GM12878 (cell line): ENCODE measurements around the gene SLC25A43. TPM values are rescaled to one million over a fixed set of nuclear protein-coding genes. Genes with fewer than 3 reads are reported as not detected.

ENCODE experiments used
- ATAC-seq: fragments of 200-7000 bp; cut with Tn5 transposase; 3 replicates; pipeline ENCODE4 v1.9.1; 2020; ENCODE audit warnings: mild to moderate bottlenecking, moderate library complexity
- BruUV-seq: library from RNA; stranded (reverse); fragments of 400-500 nt; replicated peaks from 2 replicates; lab custom pipeline; 2021; lab: Mats Ljungman, UMichigan
- CTCF ChIA-PET: fragments of 300-600 bp; sonication (Branson Sonifier 250); formaldehyde crosslinking; extraction: SDS; loops from one replicate; lab custom pipeline; 2021; ENCODE audit warnings: inconsistent platforms; lab: Yijun Ruan, JAX
- POLR2A ChIA-PET: fragments of 350-600 bp; formaldehyde crosslinking; extraction: SDS; loops from one replicate; lab custom pipeline; 2021; ENCODE audit warnings: inconsistent platforms; lab: Charles Lee
- RAD21 ChIA-PET: fragments of 300-600 bp; sonication (Branson Sonifier 250); formaldehyde crosslinking; loops from one replicate; lab custom pipeline; 2023; ENCODE audit warnings: antibody characterized with exemption; ENCODE audit not compliant: unreplicated experiment; lab: Charles Lee
- SMC1A ChIA-PET: fragments of 300-600 bp; sonication (Branson Sonifier 250); formaldehyde crosslinking; loops from one replicate; lab custom pipeline; 2023; ENCODE audit not compliant: unreplicated experiment, uncharacterized antibody; lab: Charles Lee
- DNase-seq: peaks from one replicate; pipeline ENCODE4 v3.0.0-alpha.2; 2011; ENCODE audit warnings: low read depth, low spot score
- FAIRE-seq: peaks from 3 replicates; lab custom pipeline; 2011; peaks lifted over from hg19 to GRCh38; lab: Jason Lieb, UNC
- H2AFZ ChIP-seq: 2 replicates; pipeline ENCODE4 v1.6.0; 2011; ENCODE audit warnings: low read depth, low read length, control low read depth; ENCODE audit not compliant: control insufficient read depth
- H3K27ac ChIP-seq: 2 replicates; pipeline ENCODE4 v1.5.1; 2011; ENCODE audit warnings: control low read depth; ENCODE audit not compliant: control insufficient read depth, insufficient read depth
- H3K27me3 ChIP-seq, 2 experiments: replicated peaks in 1 of 2; 2 replicates each; pipeline versions ENCODE4 v1.6.0 to v1.6.1; 2011; ENCODE audit warnings: low read length in 1 of 2; ENCODE audit not compliant: control insufficient read depth in 2 of 2, insufficient read depth in 2 of 2
- H3K36me3 ChIP-seq, 2 experiments: 2 replicates each; pipeline ENCODE4 v1.5.1; 2011; ENCODE audit warnings: low read length in 1 of 2; ENCODE audit not compliant: control insufficient read depth in 2 of 2, insufficient read depth in 2 of 2
- H3K4me1 ChIP-seq: 2 replicates; pipeline ENCODE4 v1.6.1; 2011; ENCODE audit warnings: mild to moderate bottlenecking, low read length, moderate library complexity, mixed read lengths; ENCODE audit not compliant: control insufficient read depth, insufficient read depth
- H3K4me2 ChIP-seq: 2 replicates; pipeline ENCODE4 v1.6.0; 2011; ENCODE audit warnings: control low read depth; ENCODE audit not compliant: control insufficient read depth, insufficient read depth
- H3K4me3 ChIP-seq: fragments of 200-600 bp; sonication (generic); 2 replicates; pipeline ENCODE4 v1.5.1; 2016
- H3K79me2 ChIP-seq: 2 replicates; pipeline ENCODE4 v1.6.0; 2011; ENCODE audit warnings: low read length; ENCODE audit not compliant: control insufficient read depth, insufficient read depth
- H3K9ac ChIP-seq: 2 replicates; pipeline ENCODE4 v1.8.0; 2011; ENCODE audit warnings: low read length, control low read depth, mixed read lengths; ENCODE audit not compliant: control insufficient read depth, insufficient read depth
- H3K9me3 ChIP-seq: replicated peaks from 3 replicates; pipeline ENCODE4 v1.5.1; 2011; ENCODE audit warnings: mild to moderate bottlenecking, low read length; ENCODE audit not compliant: control insufficient read depth, insufficient read depth
- H4K20me1 ChIP-seq: 2 replicates; pipeline ENCODE4 v1.6.0; 2011; ENCODE audit not compliant: control insufficient read depth, insufficient read depth
- BCL11A ChIP-seq: IDR thresholded peaks from 2 replicates; pipeline ENCODE4 v1.6.1; 2011; ENCODE audit warnings: low read depth, low read length
- EGR1 ChIP-seq, 2 experiments: IDR thresholded peaks; 1 replicate in 1 of 2; 2 replicates in 1 of 2; pipeline ENCODE4 v1.6.1; 2011 to 2012; ENCODE audit warnings: low read depth in 2 of 2, low read length in 2 of 2, borderline replicate concordance in 1 of 2, mild to moderate bottlenecking in 1 of 2, moderate library complexity in 1 of 2
- ETV6 ChIP-seq, 2 experiments: fragments of 450-650 bp in 1 of 2; IDR thresholded peaks in 1 of 2; conservative IDR thresholded peaks in 1 of 2; 2 replicates each; pipeline ENCODE4 v1.6.1; 2014; ENCODE audit warnings: antibody characterized with exemption in 1 of 2, borderline replicate concordance in 1 of 2, low read depth in 1 of 2, mild to moderate bottlenecking in 1 of 2, moderate library complexity in 1 of 2
- IRF4 ChIP-seq: IDR thresholded peaks from 2 replicates; pipeline ENCODE4 v1.6.1; 2011; ENCODE audit warnings: low read depth, low read length
- NFYB ChIP-seq: IDR thresholded peaks from 2 replicates; pipeline ENCODE4 v1.6.1; 2011; ENCODE audit warnings: low read depth, mild to moderate bottlenecking, low read length, improper control_type of control experiment, moderate library complexity; ENCODE audit not compliant: insufficient read depth
- RELA ChIP-seq: fragments of 450-650 bp; IDR thresholded peaks from 2 replicates; pipeline ENCODE4 v1.8.0; 2014; ENCODE audit warnings: borderline replicate concordance; ENCODE audit not compliant: partially characterized antibody
- WGBS: methylation state at CpG from one replicate; pipeline ENCODE4 v1.1.6; 2016; ENCODE audit warnings: low lambda C conversion rate; ENCODE audit not compliant: insufficient replicate concordance, insufficient coverage; ENCODE audit errors: missing lambda C conversion rate; 5-methylcytosine and 5-hydroxymethylcytosine counted together
- in situ Hi-C: fragments of 300-500 bp; cut with MboI; formaldehyde crosslinking; loops from 9 replicates; pipeline ENCODE4 v1.14.3; 2018; ENCODE audit warnings: mixed read lengths
- intact Hi-C: fragments of 100-400 bp; cut with micrococcal nuclease; formaldehyde crosslinking; loops from one replicate; pipeline ENCODE4 v1.14.2; 2022; ENCODE audit not compliant: unreplicated experiment
- polyA plus RNA-seq, 11 experiments: library from polyadenylated mRNA; depleted of rRNA in 4 of 11; unstranded in 6 of 11; stranded (reverse) in 5 of 11; fragments of >200 nt; fragmentation: Nextera tagmentation in 4 of 11; fragmentation: Illumina TruSeq in 1 of 11; extraction: Ambion mirVana in 4 of 11; extraction: Trizol in 1 of 11; gene quantifications; 1 replicate in 1 of 11; 2 replicates in 10 of 11; pipeline versions ENCODE4 v1.2.1 to v1.2.3, GENCODE V29; 2011 to 2016; ENCODE audit warnings: inconsistent platforms in 2 of 11, missing spikeins in 2 of 11, low read depth in 1 of 11
- total RNA-seq, 4 experiments: library from RNA; depleted of rRNA in 3 of 4; stranded (reverse); fragments of >200 nt in 3 of 4; fragmentation: Illumina TruSeq in 1 of 4; extraction: Trizol in 1 of 4; gene quantifications; 2 replicates each; pipeline versions ENCODE4 v1.2.1 to v1.2.3, GENCODE V29; 2013 to 2021
- TF ChIP-seq, protein P1 (sequence below): fragments of 450-650 bp; formaldehyde crosslinking; IDR thresholded peaks from 2 replicates; pipeline ENCODE4 v1.4.0; 2022; ENCODE audit warnings: mild to moderate bottlenecking, moderate library complexity
- TF ChIP-seq, protein P2 (sequence below): IDR thresholded peaks from 2 replicates; pipeline ENCODE4 v1.6.1; 2011; ENCODE audit warnings: low read depth, low read length, improper control_type of control experiment, borderline replicate concordance

SLC25A43 gene
- total and polyA plus RNA-seq, 10 of the 15 experiments (the other 5 are each of a cell fraction or from before 2014, with no cell fraction given) = 2.5 to 13.5 (median 6.8) TPM

GRCh38 chrX:119500061-119500800 lies 101.1 kb downstream of the SLC25A43 start:
- POLR2A ChIA-PET = interaction anchor here (0.6 to 1.6 kb wide), 4 partner anchors 24 to 105 kb away, joined by 3 to 5 read pairs (median 4); no protein-coding TSS in a partner anchor
- SMC1A ChIA-PET = interaction anchor here (1.6 kb wide), 1 partner anchor 31 kb away, joined by 4 read pairs; no protein-coding TSS in a partner anchor
- H3K79me2 ChIP-seq = no peaks in the 10 kb centered on the region
- H3K36me3 ChIP-seq = no peaks in the 10 kb centered on the region
- no peak for DNase-seq
- 38% methylated on average over 13 of the region's 13 CpGs for whole genome bisulfite sequencing
- H3K27me3 ChIP-seq = no peaks in the 10 kb centered on the region
- H2AFZ ChIP-seq = no peak overlapping the region; the same call in 1 of the 2 replicates
- no peaks in the 10 kb centered on the region for H4K20me1 ChIP-seq
- RAD21 ChIA-PET = interaction anchor here (0.9 to 1.2 kb wide), 3 partner anchors 12 to 291 kb away, joined by 4 to 5 read pairs (median 4); partner anchors contain the start of gene RPL39
- no peak for FAIRE-seq
- TF ChIP-seq RELA = no peak
- TF ChIP-seq IRF4 = no peak
- H3K4me1 ChIP-seq = no peaks in the 10 kb centered on the region
- intact Hi-C loops = no loop called here
- no peak overlapping the region for H3K4me3 ChIP-seq
- CTCF ChIA-PET = interaction anchor here (0.9 to 2.3 kb wide), 5 partner anchors 8 to 82 kb away, joined by 3 to 14 read pairs (median 5); no protein-coding TSS in a partner anchor
- in situ Hi-C loops = no loop called here
- H3K4me2 ChIP-seq = no peak overlapping the region; the same call in 1 of the 2 replicates
- no TSS peak for BruUV-seq
- ATAC-seq = no peak
- no peak overlapping the region for H3K9ac ChIP-seq
- no peaks in the 10 kb centered on the region for H3K9me3 ChIP-seq
- H3K27ac ChIP-seq = no peak overlapping the region

- in situ Hi-C loops (no loop called here), intact Hi-C loops (no loop called here)
- Histone ChIP-seq H2AFZ (no peak overlapping the region), H3K9ac (no peak overlapping the region), H3K27me3 (no peaks in the 10 kb centered on the region), H3K4me2 (no peak overlapping the region), H3K9me3 (no peaks in the 10 kb centered on the region), H3K79me2 (no peaks in the 10 kb centered on the region), H3K27ac (no peak overlapping the region), H3K4me3 (no peak overlapping the region), H4K20me1 (no peaks in the 10 kb centered on the region), H3K36me3 (no peaks in the 10 kb centered on the region), H3K4me1 (no peaks in the 10 kb centered on the region)
- ATAC-seq (no peak), FAIRE-seq (no peak), DNase-seq (no peak)
- POLR2A ChIA-PET = interaction anchor here (0.7 to 1.6 kb wide), 3 partner anchors 33 to 54 kb away, joined by 5 to 7 read pairs (median 5); no protein-coding TSS in a partner anchor
- CTCF ChIA-PET = interaction anchor here (0.7 to 2.3 kb wide), 5 partner anchors 11 to 19 kb away, joined by 3 to 14 read pairs (median 4); no protein-coding TSS in a partner anchor
- SMC1A ChIA-PET = interaction anchor here (0.6 to 0.9 kb wide), 2 partner anchors 98 to 278 kb away, joined by 3 to 4 read pairs; no protein-coding TSS in a partner anchor
- BruUV-seq = no TSS peak
- 44% methylated on average over 5 of the region's 7 CpGs for WGBS
- RAD21 ChIA-PET = no interaction called here
- no peak for TF ChIP-seq RELA
- no peak for TF ChIP-seq ETV6 (conservative IDR thresholded peaks at IDR 0.05 in 1 of 2, IDR thresholded peaks at IDR 0.05 in 1 of 2; ENCODE audit: borderline replicate concordance in 1 of 2, low read depth in 1 of 2)
- TF ChIP-seq BCL11A = no peak
- no peak for TF ChIP-seq NFYB
- TF ChIP-seq EGR1 (IDR thresholded peaks at IDR 0.05; ENCODE audit: borderline replicate concordance in 1 of 2, low read depth in 2 of 2, low read length in 2 of 2) = no peak
- TF ChIP-seq, protein P1, sequence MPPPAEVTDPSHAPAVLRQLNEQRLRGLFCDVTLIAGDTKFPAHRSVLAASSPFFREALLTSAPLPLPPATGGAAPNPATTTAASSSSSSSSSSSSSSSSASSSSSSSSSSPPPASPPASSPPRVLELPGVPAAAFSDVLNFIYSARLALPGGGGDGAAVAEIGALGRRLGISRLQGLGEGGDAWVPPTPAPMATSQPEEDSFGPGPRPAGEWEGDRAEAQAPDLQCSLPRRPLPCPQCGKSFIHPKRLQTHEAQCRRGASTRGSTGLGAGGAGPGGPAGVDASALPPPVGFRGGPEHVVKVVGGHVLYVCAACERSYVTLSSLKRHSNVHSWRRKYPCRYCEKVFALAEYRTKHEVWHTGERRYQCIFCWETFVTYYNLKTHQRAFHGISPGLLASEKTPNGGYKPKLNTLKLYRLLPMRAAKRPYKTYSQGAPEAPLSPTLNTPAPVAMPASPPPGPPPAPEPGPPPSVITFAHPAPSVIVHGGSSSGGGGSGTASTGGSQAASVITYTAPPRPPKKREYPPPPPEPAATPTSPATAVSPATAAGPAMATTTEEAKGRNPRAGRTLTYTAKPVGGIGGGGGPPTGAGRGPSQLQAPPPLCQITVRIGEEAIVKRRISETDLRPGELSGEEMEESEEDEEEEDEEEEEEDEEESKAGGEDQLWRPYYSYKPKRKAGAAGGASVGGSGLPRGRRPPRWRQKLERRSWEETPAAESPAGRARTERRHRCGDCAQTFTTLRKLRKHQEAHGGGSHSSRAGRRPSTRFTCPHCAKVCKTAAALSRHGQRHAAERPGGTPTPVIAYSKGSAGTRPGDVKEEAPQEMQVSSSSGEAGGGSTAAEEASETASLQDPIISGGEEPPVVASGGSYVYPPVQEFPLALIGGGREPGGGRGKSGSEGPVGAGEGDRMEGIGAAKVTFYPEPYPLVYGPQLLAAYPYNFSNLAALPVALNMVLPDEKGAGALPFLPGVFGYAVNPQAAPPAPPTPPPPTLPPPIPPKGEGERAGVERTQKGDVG (CRISPR knock-in tag) = no peak
- TF ChIP-seq, protein P2, sequence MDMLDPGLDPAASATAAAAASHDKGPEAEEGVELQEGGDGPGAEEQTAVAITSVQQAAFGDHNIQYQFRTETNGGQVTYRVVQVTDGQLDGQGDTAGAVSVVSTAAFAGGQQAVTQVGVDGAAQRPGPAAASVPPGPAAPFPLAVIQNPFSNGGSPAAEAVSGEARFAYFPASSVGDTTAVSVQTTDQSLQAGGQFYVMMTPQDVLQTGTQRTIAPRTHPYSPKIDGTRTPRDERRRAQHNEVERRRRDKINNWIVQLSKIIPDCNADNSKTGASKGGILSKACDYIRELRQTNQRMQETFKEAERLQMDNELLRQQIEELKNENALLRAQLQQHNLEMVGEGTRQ = no peak
Measured at GRCh38 chrX:119501511-119502148, 102.5 kb downstream of the SLC25A43 start.
